WI38 (cell line): ENCODE data around the gene DACH1.

Experiments used
- H3K4me3 ChIP-seq: 2 replicates; pipeline ENCODE4 v1.5.1; 2011; ENCODE audit warnings: low read depth, mild to moderate bottlenecking, control low read depth, low read length
- CTCF ChIP-seq: IDR thresholded peaks from 2 replicates; pipeline ENCODE4 v1.5.1; 2012; ENCODE audit warnings: low read depth, mild to moderate bottlenecking, control low read depth, low read length

DACH1 gene

GRCh38 chr13:71457645-71458044 is 409.4 kb downstream of the DACH1 start:
- no peak for TF ChIP-seq CTCF
- H3K4me3 ChIP-seq: no peak overlapping the region

GRCh38 chr13:71456136-71456535 is 410.9 kb downstream of the DACH1 start:
- no peak for TF ChIP-seq CTCF
- H3K4me3 ChIP-seq: no peak overlapping the region

GRCh38 chr13:71454509-71454908 is 412.5 kb downstream of the DACH1 start:
- TF ChIP-seq CTCF: no peak
- no peak overlapping the region for H3K4me3 ChIP-seq

- no peak for TF ChIP-seq CTCF
- no peak overlapping the region for H3K4me3 ChIP-seq
These were observed 418.8 kb downstream of the DACH1 start for GRCh38 chr13:71448080-71448630.

GRCh38 chr13:71437704-71438103 is 429.3 kb downstream of the DACH1 start:
- TF ChIP-seq CTCF: no peak
- no peak overlapping the region for H3K4me3 ChIP-seq

GRCh38 chr13:71430681-71431080 is 436.3 kb downstream of the DACH1 start:
- H3K4me3 ChIP-seq: no peak overlapping the region
- TF ChIP-seq CTCF: no peak

GRCh38 chr13:71417205-71417604 is 449.8 kb downstream of the DACH1 start:
- H3K4me3 ChIP-seq: no peak overlapping the region
- TF ChIP-seq CTCF: no peak
